ENCODE results near the gene OVAAL.

GRCh38 chr1:180528868-180529470, 29.8 kb upstream of the OVAAL start:
- TF ChIP-seq TEAD4 (IDR thresholded peaks at IDR 0.05) (no peak), ZBTB7A (IDR thresholded peaks at IDR 0.05; ENCODE audit: low read depth) (no peak), EP300 (IDR thresholded peaks at IDR 0.05; ENCODE audit: borderline replicate concordance) (no peak)

Measured in Ishikawa (cell line).